Natural killer cell (primary cell): ENCODE results near the gene SLC7A7. TPM values are rescaled to one million over a fixed set of nuclear protein-coding genes. Genes with fewer than 3 reads are reported as not detected.
"Not testable (repeated sequence)": the region's sequence is repeated elsewhere in the genome, so short reads cannot be mapped to it uniquely, and the experiment has no call there.

Experiments
- ATAC-seq, 3 donors: fragments of 150-1000 bp in 2 of 3; fragments of 200-7000 bp in 1 of 3; cut with Tn5 transposase; 1 replicate in 1 of 3; 2 replicates in 2 of 3; pipeline ENCODE4 v1.10.0; 2021; ENCODE audit warnings: mild to moderate bottlenecking in 2 of 3, moderate library complexity in 2 of 3
- DNase-seq, 2 donors: peaks; one replicate each; pipeline versions ENCODE4 v3.0.0 to v3.0.0-alpha.2; 2013 to 2021; ENCODE audit warnings: mixed read lengths in 1 of 2
- H3K27ac ChIP-seq: one replicate; pipeline ENCODE4 v1.5.1; 2013; ENCODE audit warnings: mild to moderate bottlenecking, low read length
- H3K27me3 ChIP-seq: one replicate; pipeline ENCODE4 v1.6.1; 2013; ENCODE audit warnings: low read length; ENCODE audit not compliant: control insufficient read depth, insufficient read depth
- H3K36me3 ChIP-seq: one replicate; pipeline ENCODE4 v1.6.1; 2013; ENCODE audit warnings: low read length; ENCODE audit not compliant: control insufficient read depth, insufficient read depth
- H3K4me1 ChIP-seq: one replicate; pipeline ENCODE4 v1.6.1; 2013; ENCODE audit warnings: low read length; ENCODE audit not compliant: control insufficient read depth, insufficient read depth
- H3K4me3 ChIP-seq: one replicate; pipeline ENCODE4 v1.5.1; 2013; ENCODE audit warnings: low read length
- H3K9me3 ChIP-seq: one replicate; pipeline ENCODE4 v1.6.1; 2013; ENCODE audit warnings: low read length; ENCODE audit not compliant: control insufficient read depth, insufficient read depth
- H3K27ac Mint-ChIP-seq, 2 donors: one replicate each; pipeline ENCODE4 v1.8.0; 2022; ENCODE audit warnings: mild to moderate bottlenecking in 2 of 2, mixed read lengths in 2 of 2, moderate library complexity in 1 of 2
- H3K27me3 Mint-ChIP-seq, 2 donors: one replicate each; pipeline ENCODE4 v1.8.0; 2022; ENCODE audit warnings: low read depth in 2 of 2, mixed read lengths in 2 of 2
- H3K36me3 Mint-ChIP-seq: one replicate; pipeline ENCODE4 v1.8.0; 2022; ENCODE audit warnings: mixed read lengths
- H3K4me1 Mint-ChIP-seq, 2 donors: one replicate each; pipeline ENCODE4 v1.8.0; 2022; ENCODE audit warnings: mixed read lengths in 2 of 2
- H3K4me3 Mint-ChIP-seq: one replicate; pipeline ENCODE4 v1.8.0; 2022; ENCODE audit warnings: mild to moderate bottlenecking, moderate library complexity, mixed read lengths
- H3K9me3 Mint-ChIP-seq, 2 donors: one replicate each; pipeline ENCODE4 v1.8.0; 2022; ENCODE audit warnings: mixed read lengths in 2 of 2
- WGBS: methylation state at CpG from one replicate; pipeline ENCODE4 v1.1.7; 2013; ENCODE audit warnings: missing lambda C conversion rate; ENCODE audit not compliant: insufficient coverage; 5-methylcytosine and 5-hydroxymethylcytosine counted together
- intact Hi-C: fragments of 100-400 bp; cut with micrococcal nuclease; formaldehyde crosslinking; loops from one replicate; pipeline ENCODE4 v1.14.2; 2022
- total RNA-seq, 4 donors: library from RNA; stranded (reverse); fragments of 120-200 nt in 1 of 4; gene quantifications; one replicate each; pipeline versions ENCODE4 v1.2.3 to v1.2.4, GENCODE V29; 2013 to 2022
- TF ChIP-seq, protein P1 (sequence below): fragments of 200-600 bp; IDR thresholded peaks from one replicate; pipeline ENCODE4 v1.8.0; 2022; ENCODE audit warnings: antibody characterized with exemption

Gene SLC7A7
- total RNA-seq, 3 donors from 2014 or later (not counting 1 experiment from before 2014, with no cell fraction given): 4.3 to 16.8 (median 9.6) TPM

DNA sequence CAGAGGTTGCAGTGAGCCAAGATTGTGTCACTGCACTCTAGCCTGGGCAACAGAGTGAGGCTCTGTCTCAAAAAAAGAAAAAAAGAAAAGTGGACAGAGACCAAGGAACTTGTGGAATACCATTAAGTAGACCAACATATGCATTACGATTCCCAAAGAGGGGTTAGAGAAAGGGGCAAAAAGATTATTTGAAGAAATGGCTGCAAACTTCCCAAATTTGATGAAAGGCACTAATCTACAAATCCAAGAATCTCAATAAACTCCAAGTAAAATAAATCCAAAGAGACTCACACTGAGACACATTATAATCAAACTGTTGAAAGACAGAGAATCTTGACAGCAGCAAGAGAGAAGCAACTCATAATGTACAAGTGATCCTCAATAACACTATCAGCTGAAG lies 53.5 kb downstream of the SLC7A7 start:
- H3K4me1 Mint-ChIP-seq: peaks cover 8% of the 10 kb centered on the region in 2 donors
- intact Hi-C loops: no loop called here
- Histone ChIP-seq H3K4me3 (no peak overlapping the region), H3K9me3 (no peaks in the 10 kb centered on the region), H3K27ac (no peak overlapping the region), H3K36me3 (no peaks in the 10 kb centered on the region), H3K27me3 (no peaks in the 10 kb centered on the region), H3K4me1 (peaks cover 4% of the 10 kb centered on the region)
- H3K36me3 Mint-ChIP-seq: peaks cover 8% of the 10 kb centered on the region
- TF ChIP-seq, protein P1, sequence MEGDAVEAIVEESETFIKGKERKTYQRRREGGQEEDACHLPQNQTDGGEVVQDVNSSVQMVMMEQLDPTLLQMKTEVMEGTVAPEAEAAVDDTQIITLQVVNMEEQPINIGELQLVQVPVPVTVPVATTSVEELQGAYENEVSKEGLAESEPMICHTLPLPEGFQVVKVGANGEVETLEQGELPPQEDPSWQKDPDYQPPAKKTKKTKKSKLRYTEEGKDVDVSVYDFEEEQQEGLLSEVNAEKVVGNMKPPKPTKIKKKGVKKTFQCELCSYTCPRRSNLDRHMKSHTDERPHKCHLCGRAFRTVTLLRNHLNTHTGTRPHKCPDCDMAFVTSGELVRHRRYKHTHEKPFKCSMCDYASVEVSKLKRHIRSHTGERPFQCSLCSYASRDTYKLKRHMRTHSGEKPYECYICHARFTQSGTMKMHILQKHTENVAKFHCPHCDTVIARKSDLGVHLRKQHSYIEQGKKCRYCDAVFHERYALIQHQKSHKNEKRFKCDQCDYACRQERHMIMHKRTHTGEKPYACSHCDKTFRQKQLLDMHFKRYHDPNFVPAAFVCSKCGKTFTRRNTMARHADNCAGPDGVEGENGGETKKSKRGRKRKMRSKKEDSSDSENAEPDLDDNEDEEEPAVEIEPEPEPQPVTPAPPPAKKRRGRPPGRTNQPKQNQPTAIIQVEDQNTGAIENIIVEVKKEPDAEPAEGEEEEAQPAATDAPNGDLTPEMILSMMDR: no peak
- H3K27ac Mint-ChIP-seq: no peak overlapping the region
- H3K4me3 Mint-ChIP-seq: no peak overlapping the region
- no peaks in the 10 kb centered on the region for H3K27me3 Mint-ChIP-seq
- no peak for ATAC-seq
- DNase-seq: no peak
- no peaks in the 10 kb centered on the region for H3K9me3 Mint-ChIP-seq
- WGBS: no CpG with 5 or more reads among the region's 1 CpG

DNA sequence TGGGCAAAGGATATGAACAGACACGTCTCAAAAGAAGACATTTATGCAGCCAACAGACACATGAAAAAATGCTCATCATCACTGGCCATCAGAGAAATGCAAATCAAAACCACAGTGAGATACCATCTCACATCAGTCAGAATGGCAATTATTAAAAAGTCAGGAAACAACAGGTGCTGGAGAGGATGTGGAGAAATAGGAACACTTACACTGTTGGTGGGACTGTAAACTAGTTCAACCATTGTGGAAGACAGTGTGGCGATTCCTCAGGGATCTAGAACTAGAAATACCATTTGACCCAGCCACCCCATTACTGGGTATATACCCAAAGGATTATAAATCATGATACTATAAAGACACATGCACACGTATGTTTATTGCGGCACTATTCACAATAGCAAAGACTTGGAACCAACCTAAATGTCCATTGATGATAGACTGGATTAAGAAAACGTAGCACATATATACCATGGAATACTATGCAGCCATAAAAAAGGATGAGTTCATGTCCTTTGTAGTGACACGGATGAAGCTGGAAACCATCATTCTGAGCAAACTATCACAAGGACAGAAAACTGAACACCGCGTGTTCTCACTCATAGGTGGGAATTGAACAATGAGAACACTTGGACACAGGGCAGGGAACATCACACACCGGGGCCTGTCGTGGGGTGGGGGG lies 57.1 kb downstream of the SLC7A7 start:
- ATAC-seq, H3K4me3 ChIP-seq, H3K9me3 Mint-ChIP-seq, H3K36me3 Mint-ChIP-seq, H3K27ac ChIP-seq, H3K36me3 ChIP-seq, H3K9me3 ChIP-seq, H3K4me1 ChIP-seq, H3K27me3 ChIP-seq, H3K27me3 Mint-ChIP-seq, H3K4me1 Mint-ChIP-seq, DNase-seq, H3K4me3 Mint-ChIP-seq, intact Hi-C loops, H3K27ac Mint-ChIP-seq: not testable (repeated sequence)
- 85% methylated on average over 8 of the region's 10 CpGs for WGBS

DNA sequence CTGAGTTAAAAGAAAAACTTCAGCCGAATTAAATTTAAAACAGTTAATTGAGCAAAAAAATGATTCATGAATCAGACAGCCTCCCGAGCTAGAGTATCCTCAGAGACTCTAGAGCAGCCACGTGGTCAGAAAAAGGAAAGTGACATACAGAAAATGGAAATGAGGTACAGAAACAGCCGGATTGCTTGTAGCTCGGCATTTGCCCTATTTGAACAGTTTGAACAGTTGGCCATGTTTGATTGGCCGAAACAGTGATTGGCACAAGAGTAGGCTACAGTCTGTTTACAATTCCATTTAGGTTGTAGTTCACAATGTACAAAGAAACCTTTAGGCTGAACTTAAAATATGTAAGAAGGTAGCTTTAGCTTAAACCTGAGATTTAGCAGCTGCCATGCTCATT lies 61.6 kb downstream of the SLC7A7 start:
- DNase-seq (no peak), ATAC-seq (no peak)
- H3K27ac Mint-ChIP-seq: no peak overlapping the region
- Histone ChIP-seq H3K27me3 (no peaks in the 10 kb centered on the region), H3K4me1 (no peaks in the 10 kb centered on the region), H3K9me3 (no peaks in the 10 kb centered on the region), H3K4me3 (no peak overlapping the region), H3K27ac (no peak overlapping the region), H3K36me3 (no peaks in the 10 kb centered on the region)
- no peaks in the 10 kb centered on the region for H3K9me3 Mint-ChIP-seq
- intact Hi-C loops: no loop called here
- TF ChIP-seq, protein P1: no peak
- no peaks in the 10 kb centered on the region for H3K36me3 Mint-ChIP-seq
- peaks cover 0 to 2% of the 10 kb centered on the region in 2 donors for H3K4me1 Mint-ChIP-seq
- 76% methylated on average over 6 of the region's 6 CpGs for WGBS
- H3K4me3 Mint-ChIP-seq: no peak overlapping the region
- peaks cover 10 to 12% of the 10 kb centered on the region in 2 donors for H3K27me3 Mint-ChIP-seq

DNA sequence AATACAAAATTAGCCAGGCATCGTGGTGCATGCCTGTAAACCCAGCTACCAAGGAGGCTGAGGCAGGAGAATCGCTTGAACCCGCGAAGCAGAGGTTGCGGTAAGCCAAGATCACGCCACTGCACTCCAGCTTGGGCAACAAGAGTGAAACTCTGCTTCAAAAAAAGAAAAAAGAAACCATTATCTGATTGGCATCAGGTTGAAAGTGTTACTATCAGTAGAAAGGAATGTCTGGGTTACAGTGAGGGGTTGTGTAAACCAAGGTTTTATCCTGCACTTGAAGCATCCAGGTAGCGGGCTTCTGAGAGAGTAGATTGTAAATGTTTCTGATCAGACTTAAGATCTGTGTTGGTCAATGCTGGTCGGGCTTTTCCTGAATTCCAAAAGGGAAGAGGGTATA lies 62.8 kb downstream of the SLC7A7 start:
- Histone ChIP-seq H3K36me3 (no peaks in the 10 kb centered on the region), H3K4me3 (no peak overlapping the region), H3K4me1 (no peaks in the 10 kb centered on the region), H3K9me3 (no peaks in the 10 kb centered on the region), H3K27me3 (no peaks in the 10 kb centered on the region), H3K27ac (no peak overlapping the region)
- no peaks in the 10 kb centered on the region for H3K36me3 Mint-ChIP-seq
- TF ChIP-seq, protein P1: no peak
- peaks cover 19 to 20% of the 10 kb centered on the region in 2 donors for H3K27me3 Mint-ChIP-seq
- no peak for ATAC-seq
- intact Hi-C loops: no loop called here
- H3K4me3 Mint-ChIP-seq: no peak overlapping the region
- H3K27ac Mint-ChIP-seq: no peak overlapping the region
- no peaks in the 10 kb centered on the region for H3K9me3 Mint-ChIP-seq
- H3K4me1 Mint-ChIP-seq: peaks cover 0 to 6% of the 10 kb centered on the region in 2 donors
- WGBS: 78% methylated on average over 7 of the region's 8 CpGs
- no peak for DNase-seq
